MG63 (cell line): ENCODE data around the gene ACER3. TPM values are rescaled to one million over a fixed set of nuclear protein-coding genes. Genes with fewer than 3 reads are reported as not detected.
"Not testable (repeated sequence)": the region's sequence is repeated elsewhere in the genome, so short reads cannot be mapped to it uniquely, and the experiment has no call there.

Experiments
- DNase-seq: peaks from one replicate; pipeline ENCODE4 v3.0.0-alpha.2; 2020
- H3K27me3 ChIP-seq: fragments of 250-450 bp; sonication (Bioruptor Pico); 2 replicates; pipeline ENCODE4 v1.5.1; 2020; ENCODE audit warnings: mild to moderate bottlenecking, moderate library complexity
- H3K36me3 ChIP-seq: fragments of 250-450 bp; sonication (Bioruptor Pico); 2 replicates; pipeline ENCODE4 v1.5.1; 2020; ENCODE audit warnings: mild to moderate bottlenecking, moderate library complexity
- H3K4me3 ChIP-seq: fragments of 250-450 bp; sonication (Bioruptor Pico); 2 replicates; pipeline ENCODE4 v1.5.1; 2020; ENCODE audit warnings: mild to moderate bottlenecking, moderate library complexity
- H3K9me3 ChIP-seq: fragments of 250-450 bp; sonication (Bioruptor Pico); 2 replicates; pipeline ENCODE4 v1.5.1; 2020; ENCODE audit warnings: mild to moderate bottlenecking, moderate library complexity
- total RNA-seq: library from RNA; depleted of rRNA; stranded (reverse); fragments of >200 nt; shearing (Covaris generic); gene quantifications from 2 replicates; pipeline ENCODE4 v1.2.3, GENCODE V29; 2014; ENCODE audit warnings: low replicate concordance

ACER3 gene
- total RNA-seq, 1 experiment from 2014 or later, result 15.8 TPM

GRCh38 chr11:76890329-76890728 is 29.6 kb downstream of the ACER3 start:
- no peak for DNase-seq
- H3K4me3 ChIP-seq, result no peak overlapping the region
- H3K36me3 ChIP-seq, result no peaks in the 10 kb centered on the region
- H3K9me3 ChIP-seq, result no peaks in the 10 kb centered on the region
- H3K27me3 ChIP-seq, result no peaks in the 10 kb centered on the region

DNA sequence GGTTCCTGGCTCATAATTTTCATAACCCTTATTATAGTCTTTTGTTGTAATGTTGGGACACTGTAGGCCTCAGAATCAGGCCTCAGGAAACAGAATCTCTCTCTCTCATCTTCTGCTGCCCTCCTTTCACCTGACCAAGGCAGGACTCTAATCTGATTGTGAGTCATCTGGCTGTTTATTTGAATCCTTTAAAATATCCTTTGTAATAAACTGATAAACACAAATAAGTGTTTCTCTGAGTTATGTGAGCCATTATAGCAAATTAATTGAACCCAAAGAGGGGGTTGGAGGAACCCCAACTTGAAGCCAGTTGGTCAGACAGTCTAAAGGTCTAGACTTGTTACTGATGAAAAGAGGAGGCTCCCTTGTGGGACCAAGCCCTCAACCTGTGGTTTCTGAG is 30.6 kb downstream of the ACER3 start:
- Histone ChIP-seq H3K9me3 (no peaks in the 10 kb centered on the region), H3K4me3 (no peak overlapping the region), H3K36me3 (no peaks in the 10 kb centered on the region), H3K27me3 (no peaks in the 10 kb centered on the region)
- DNase-seq, result no peak

DNA sequence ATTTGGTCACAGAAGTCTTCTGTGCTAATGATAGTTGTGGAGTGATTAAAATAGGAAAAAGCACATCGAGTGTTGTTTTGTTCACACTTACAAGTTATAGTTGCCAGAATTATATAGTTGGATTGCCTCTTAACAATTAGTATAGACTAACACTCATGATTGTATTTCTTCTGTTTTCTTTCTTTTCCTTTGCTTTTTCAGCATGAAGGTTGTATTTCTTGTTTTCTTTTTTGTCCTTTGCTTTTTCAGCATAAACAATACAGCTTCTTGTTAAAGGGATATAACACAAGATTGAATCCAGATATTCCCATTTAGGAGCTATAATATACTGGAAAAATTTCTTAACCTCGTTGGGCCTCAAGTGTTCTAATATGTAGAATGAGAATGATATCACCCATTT is 31.1 kb downstream of the ACER3 start:
- Histone ChIP-seq H3K9me3 (no peaks in the 10 kb centered on the region), H3K36me3 (no peaks in the 10 kb centered on the region), H3K4me3 (no peak overlapping the region), H3K27me3 (no peaks in the 10 kb centered on the region)
- no peak for DNase-seq

- no peaks in the 10 kb centered on the region for H3K27me3 ChIP-seq
- no peak for DNase-seq
- no peak overlapping the region for H3K4me3 ChIP-seq
- H3K9me3 ChIP-seq, result no peaks in the 10 kb centered on the region
- H3K36me3 ChIP-seq, result no peaks in the 10 kb centered on the region
Measured at GRCh38 chr11:76892306-76892705, 31.6 kb downstream of the ACER3 start.

- DNase-seq, result no peak
- Histone ChIP-seq H3K9me3 (no peaks in the 10 kb centered on the region), H3K4me3 (no peak overlapping the region), H3K27me3 (no peaks in the 10 kb centered on the region), H3K36me3 (no peaks in the 10 kb centered on the region)
Measured at GRCh38 chr11:76897233-76897632, 36.5 kb downstream of the ACER3 start.

DNA sequence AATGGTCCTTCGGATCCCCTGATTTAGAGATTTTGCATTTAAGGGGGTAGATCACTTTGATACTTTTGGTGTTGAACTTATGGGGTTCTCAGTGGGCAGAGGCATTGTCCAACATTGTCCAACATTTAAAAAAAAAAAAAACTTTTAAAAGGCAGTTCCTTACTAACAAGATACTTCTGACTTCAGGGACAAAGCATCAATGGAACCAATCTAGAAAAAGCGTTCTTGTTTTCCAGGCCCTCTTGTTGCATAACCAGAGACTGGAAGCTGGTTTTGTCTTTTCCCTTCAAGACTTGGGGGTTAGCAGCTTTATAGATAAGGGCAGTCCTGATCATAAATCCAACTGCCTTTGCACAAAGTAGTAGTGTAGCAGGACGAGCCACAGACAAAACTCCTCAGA is 40.4 kb downstream of the ACER3 start:
- no peak for DNase-seq
- Histone ChIP-seq H3K36me3 (no peaks in the 10 kb centered on the region), H3K9me3 (peaks cover 2% of the 10 kb centered on the region; the same call in 1 of the 2 replicates), H3K27me3 (no peaks in the 10 kb centered on the region), H3K4me3 (no peak overlapping the region)

GRCh38 chr11:76901622-76902021 is 40.9 kb downstream of the ACER3 start:
- not testable (repeated sequence) for H3K4me3 ChIP-seq, DNase-seq, H3K9me3 ChIP-seq, H3K36me3 ChIP-seq, H3K27me3 ChIP-seq

DNA sequence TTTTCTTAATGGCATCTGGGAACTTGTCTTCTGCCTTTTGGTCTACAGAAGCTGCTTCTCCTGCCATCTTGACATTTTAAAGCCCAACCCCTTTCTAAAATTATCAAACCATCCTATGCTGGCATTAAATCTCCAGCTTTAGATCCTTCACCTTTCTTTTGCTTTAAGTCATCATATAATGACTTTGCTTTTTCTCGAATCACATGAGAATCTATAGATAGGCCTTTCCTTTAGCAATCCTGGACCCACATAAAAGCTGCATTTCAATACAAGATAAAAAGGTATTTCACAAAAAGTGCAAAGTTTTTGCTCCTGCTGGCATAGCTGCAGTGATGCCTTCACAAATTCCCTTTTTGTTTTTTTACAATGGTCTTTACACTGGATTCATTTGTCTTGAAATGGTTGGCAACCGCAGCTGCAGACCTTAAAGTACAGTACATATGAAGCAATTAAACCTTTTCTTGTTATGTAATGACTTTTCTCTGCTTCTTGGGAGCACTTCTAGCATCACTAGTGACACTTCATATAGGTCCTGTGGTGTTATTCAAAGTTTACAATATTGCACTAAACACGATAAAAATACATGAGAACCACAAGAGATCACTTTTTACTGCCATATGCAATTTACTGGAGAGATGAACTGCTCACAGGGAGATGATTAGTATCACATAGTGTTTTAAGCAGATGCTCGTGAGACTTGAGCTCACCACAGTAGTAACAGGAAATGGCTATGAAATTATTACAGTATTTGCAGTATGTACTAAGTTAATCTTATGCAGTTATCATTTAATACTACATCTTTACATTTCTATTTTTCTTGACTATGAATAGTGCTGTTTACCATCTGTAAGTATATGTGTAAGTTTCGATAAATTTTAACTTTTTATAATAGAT is 41.6 kb downstream of the ACER3 start:
- Histone ChIP-seq H3K4me3 (no peak overlapping the region), H3K9me3 (peaks cover 6% of the 10 kb centered on the region), H3K27me3 (no peaks in the 10 kb centered on the region), H3K36me3 (no peaks in the 10 kb centered on the region)
- DNase-seq, result no peak

- H3K27me3 ChIP-seq, result no peaks in the 10 kb centered on the region
- peaks cover 6% of the 10 kb centered on the region for H3K9me3 ChIP-seq
- DNase-seq, result no peak
- H3K4me3 ChIP-seq, result no peak overlapping the region
- no peaks in the 10 kb centered on the region for H3K36me3 ChIP-seq
Measured at GRCh38 chr11:76903325-76903724, 42.6 kb downstream of the ACER3 start.

DNA sequence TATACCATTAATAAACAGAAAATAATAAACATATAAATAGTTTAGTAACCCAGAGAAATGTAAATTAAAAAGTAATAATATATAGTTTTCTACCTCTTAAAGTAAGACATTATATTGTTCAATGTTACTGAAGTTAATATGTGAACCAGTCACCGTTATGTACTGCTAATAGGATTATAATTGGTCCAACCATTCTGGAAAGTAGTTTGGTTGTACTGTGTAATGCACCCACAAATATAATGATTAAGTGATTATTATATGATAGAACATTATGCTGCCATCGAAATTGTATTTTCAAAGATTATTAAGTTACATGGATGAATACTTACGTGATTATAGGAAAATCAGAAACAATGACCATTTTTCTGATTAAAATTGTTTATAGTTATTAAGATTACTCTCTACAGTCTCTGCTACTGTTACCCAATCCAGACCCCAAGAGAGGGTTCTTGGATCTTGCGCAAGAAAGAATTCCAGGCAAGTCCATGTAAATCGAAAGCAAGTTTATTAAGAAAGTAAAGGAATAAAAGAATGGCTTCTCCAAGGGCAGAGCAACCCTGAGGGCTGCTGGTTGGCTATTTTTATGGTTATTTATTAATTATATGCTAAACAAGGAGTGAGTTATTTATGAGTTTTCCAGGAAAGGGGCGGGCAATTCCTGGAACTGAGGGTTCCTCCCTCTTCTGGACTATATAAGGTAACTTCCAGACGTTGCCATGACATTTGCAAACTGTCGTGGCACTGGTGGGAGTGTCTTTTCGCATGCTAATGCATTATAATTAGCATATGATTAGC is 50.1 kb downstream of the ACER3 start:
- no peaks in the 10 kb centered on the region for H3K27me3 ChIP-seq
- H3K9me3 ChIP-seq, result peaks cover 6% of the 10 kb centered on the region
- no peaks in the 10 kb centered on the region for H3K36me3 ChIP-seq
- no peak overlapping the region for H3K4me3 ChIP-seq
- DNase-seq, result no peak

- Histone ChIP-seq H3K4me3 (no peak overlapping the region), H3K9me3 (peaks cover 1% of the 10 kb centered on the region; the same call in 1 of the 2 replicates)
- no peak for DNase-seq
Measured at GRCh38 chr11:76911415-76911808, 50.7 kb downstream of the ACER3 start.

GRCh38 chr11:76916712-76917111 is 56.0 kb downstream of the ACER3 start:
- no peaks in the 10 kb centered on the region for H3K36me3 ChIP-seq
- no peak for DNase-seq
- H3K9me3 ChIP-seq, result no peaks in the 10 kb centered on the region
- no peaks in the 10 kb centered on the region for H3K27me3 ChIP-seq
- no peak overlapping the region for H3K4me3 ChIP-seq

More at GRCh38 chr11:76911415-76911808, 50.7 kb downstream of the ACER3 start:
- no peaks in the 10 kb centered on the region for H3K36me3 ChIP-seq
- H3K27me3 ChIP-seq, result no peaks in the 10 kb centered on the region

- no peak overlapping the region for H3K4me3 ChIP-seq
- no peaks in the 10 kb centered on the region for H3K36me3 ChIP-seq
- no peaks in the 10 kb centered on the region for H3K9me3 ChIP-seq
- H3K27me3 ChIP-seq, result no peaks in the 10 kb centered on the region
- peak; percentile 21 for DNase-seq
Measured at GRCh38 chr11:76918941-76919386, 58.2 kb downstream of the ACER3 start.

DNA sequence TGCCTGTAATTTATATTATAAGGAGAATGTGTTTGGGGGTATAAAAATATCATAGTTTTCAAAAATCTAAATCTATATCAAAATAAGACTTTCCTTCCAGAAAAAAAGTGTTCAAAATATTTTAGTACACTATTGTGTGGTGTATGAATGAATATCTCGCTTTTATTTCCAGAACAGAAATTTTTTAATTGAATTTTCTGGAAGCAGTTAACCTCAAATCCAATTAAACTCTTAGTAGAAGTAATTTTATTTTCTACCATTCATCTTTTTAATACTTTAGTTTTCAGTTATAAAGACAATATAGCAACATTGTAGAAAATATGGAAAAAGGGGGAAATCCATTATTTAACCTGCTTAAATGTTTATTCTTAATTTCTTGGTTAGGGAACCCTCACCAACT is 58.7 kb downstream of the ACER3 start:
- no peaks in the 10 kb centered on the region for H3K27me3 ChIP-seq
- no peak overlapping the region for H3K4me3 ChIP-seq
- no peak for DNase-seq
- H3K9me3 ChIP-seq, result no peaks in the 10 kb centered on the region
- no peaks in the 10 kb centered on the region for H3K36me3 ChIP-seq

DNA sequence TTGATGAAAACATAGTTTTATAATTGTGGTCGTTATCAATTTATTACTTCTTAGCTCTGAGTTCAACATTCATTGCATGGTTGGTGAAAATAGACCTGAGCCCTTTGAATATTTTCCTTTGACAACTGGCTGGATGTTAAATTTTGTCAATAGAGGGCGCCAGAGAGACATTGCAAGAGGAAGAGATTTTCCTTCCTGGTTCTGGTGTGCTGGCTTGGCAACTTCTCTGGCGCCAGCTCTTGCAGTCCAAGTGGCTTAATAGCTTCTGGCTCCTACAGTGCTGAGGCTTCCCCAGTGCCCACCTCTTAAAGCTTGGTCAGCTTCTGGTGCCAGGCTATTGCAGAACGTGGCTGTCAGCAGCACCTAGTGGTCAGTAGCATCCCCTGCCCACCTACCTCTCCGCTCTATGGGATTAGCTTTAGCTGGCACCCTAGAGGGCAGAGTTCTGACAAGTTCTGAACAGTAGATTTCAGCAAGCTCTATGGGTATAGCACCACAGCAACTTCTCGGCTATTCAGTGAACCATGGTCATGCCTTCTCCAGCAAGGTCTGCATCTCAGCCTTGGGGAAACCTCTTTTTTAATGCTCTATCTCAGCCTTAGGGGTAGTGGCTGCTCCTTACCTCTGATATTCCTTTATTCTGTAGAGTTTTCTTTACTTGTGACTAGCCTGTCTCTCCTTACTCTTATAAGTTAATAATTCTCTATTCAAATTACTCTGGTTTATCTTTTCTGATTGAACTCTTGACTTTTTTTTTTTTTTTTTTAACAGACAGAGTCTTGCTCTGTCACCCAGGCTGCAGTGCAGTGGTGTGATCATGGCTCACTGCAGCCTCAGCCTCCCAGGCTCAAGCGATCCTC is 59.4 kb downstream of the ACER3 start:
- peak; percentile 85 for DNase-seq
- H3K4me3 ChIP-seq, result no peak overlapping the region

GRCh38 chr11:76927160-76927559 is 66.4 kb downstream of the ACER3 start:
- Histone ChIP-seq H3K9me3 (no peaks in the 10 kb centered on the region), H3K27me3 (no peaks in the 10 kb centered on the region), H3K36me3 (no peaks in the 10 kb centered on the region), H3K4me3 (no peak overlapping the region)
- DNase-seq, result no peak

More for the DNA sequence above, 59.4 kb downstream of the ACER3 start:
- Histone ChIP-seq H3K27me3 (no peaks in the 10 kb centered on the region), H3K36me3 (no peaks in the 10 kb centered on the region), H3K9me3 (no peaks in the 10 kb centered on the region)

GRCh38 chr11:76935042-76935441 is 74.3 kb downstream of the ACER3 start:
- peaks cover 4% of the 10 kb centered on the region; the same call in 1 of the 2 replicates for H3K9me3 ChIP-seq
- H3K27me3 ChIP-seq, result no peaks in the 10 kb centered on the region
- no peak for DNase-seq
- H3K4me3 ChIP-seq, result no peak overlapping the region
- peaks cover 4% of the 10 kb centered on the region for H3K36me3 ChIP-seq
